ENCODE measurements around the gene ANKRD31.
"Not testable (repeated sequence)": the region's sequence is repeated elsewhere in the genome, so short reads cannot be mapped to it uniquely, and the experiment has no call there.

ANKRD31 gene

DNA sequence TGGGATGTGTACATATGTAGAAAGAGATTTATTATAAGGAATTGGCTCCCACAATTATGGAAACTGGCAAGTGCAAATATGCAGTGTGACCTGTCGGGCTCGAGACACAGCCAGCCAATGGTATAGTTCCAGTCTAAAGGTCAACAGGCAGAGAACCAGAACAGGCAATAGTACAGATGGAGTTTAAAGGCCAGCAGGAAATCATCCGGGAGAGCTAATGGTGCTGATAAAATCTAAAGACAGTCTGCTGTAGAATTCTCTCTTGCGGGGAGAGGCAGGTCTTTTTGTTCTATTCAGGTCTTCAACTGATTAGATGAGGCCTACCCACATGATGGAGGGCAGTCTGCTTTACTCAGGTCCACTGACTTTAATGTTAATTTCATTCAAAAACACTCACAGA, 21.8 kb downstream of the ANKRD31 start:
- no peak overlapping the region for H3K27ac ChIP-seq (ENCODE audit: low read depth, low read length)
- no peaks in the 10 kb centered on the region for H3K27me3 ChIP-seq (ENCODE audit: control insufficient read depth, insufficient read depth, low read length)
- H3K4me1 ChIP-seq (ENCODE audit: control insufficient read depth, insufficient read depth, low read length) = no peaks in the 10 kb centered on the region
- no peak overlapping the region for H3K9ac ChIP-seq (ENCODE audit: low read length)
- no peaks in the 10 kb centered on the region for H3K36me3 ChIP-seq (ENCODE audit: control insufficient read depth, insufficient read depth, low read length)
- no peak overlapping the region for H3K4me3 ChIP-seq (ENCODE audit: low read length)

DNA sequence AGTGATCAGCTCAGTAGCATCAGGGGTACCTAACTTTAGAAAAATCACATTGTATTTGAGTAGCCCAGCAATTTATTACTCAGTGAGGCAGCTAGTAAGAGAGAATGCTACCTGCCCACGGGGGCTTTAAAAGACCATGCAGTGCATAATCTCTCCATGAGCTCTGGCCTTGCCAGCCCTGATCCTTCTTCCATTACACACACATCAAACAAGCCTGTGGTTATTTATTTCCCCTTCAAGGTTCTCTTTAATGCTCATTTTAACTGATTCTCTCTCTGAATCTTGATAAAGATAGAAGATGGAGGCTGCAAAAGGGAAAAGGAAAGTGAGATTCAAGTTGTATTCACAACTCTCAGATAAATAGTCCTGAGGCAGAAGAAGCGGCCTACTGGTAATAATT, 22.3 kb downstream of the ANKRD31 start:
- H3K27me3 ChIP-seq (ENCODE audit: control insufficient read depth, insufficient read depth, low read length) = no peaks in the 10 kb centered on the region
- H3K27ac ChIP-seq (ENCODE audit: low read depth, low read length) = no peak overlapping the region
- no peak overlapping the region for H3K4me3 ChIP-seq (ENCODE audit: low read length)
- no peaks in the 10 kb centered on the region for H3K36me3 ChIP-seq (ENCODE audit: control insufficient read depth, insufficient read depth, low read length)
- H3K9ac ChIP-seq (ENCODE audit: low read length) = no peak overlapping the region
- no peaks in the 10 kb centered on the region for H3K4me1 ChIP-seq (ENCODE audit: control insufficient read depth, insufficient read depth, low read length)

DNA sequence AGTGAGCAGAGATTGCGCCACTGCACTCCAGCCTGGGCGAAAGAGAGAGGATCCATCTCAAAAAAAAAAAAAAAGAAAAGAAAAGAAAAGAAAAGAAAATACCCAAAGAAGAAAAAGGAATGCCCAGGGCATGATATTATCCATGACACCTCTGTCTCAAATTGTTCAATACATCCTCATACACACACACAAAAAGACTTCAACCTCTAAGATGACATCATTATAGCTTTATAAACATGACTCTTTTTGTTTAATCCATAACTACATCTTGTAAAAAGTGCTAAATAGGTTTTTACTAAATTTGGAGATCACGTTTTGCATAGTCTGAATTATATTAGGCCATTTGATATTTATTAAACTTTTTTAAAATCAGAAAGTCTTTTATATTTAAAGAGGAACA, 33.1 kb downstream of the ANKRD31 start:
- Histone ChIP-seq H3K4me3 (ENCODE audit: low read length) (no peak overlapping the region), H3K27me3 (ENCODE audit: control insufficient read depth, insufficient read depth, low read length) (no peaks in the 10 kb centered on the region), H3K27ac (ENCODE audit: low read depth, low read length) (no peak overlapping the region), H3K36me3 (ENCODE audit: control insufficient read depth, insufficient read depth, low read length) (no peaks in the 10 kb centered on the region), H3K9ac (ENCODE audit: low read length) (no peak overlapping the region), H3K4me1 (ENCODE audit: control insufficient read depth, insufficient read depth, low read length) (no peaks in the 10 kb centered on the region)

DNA sequence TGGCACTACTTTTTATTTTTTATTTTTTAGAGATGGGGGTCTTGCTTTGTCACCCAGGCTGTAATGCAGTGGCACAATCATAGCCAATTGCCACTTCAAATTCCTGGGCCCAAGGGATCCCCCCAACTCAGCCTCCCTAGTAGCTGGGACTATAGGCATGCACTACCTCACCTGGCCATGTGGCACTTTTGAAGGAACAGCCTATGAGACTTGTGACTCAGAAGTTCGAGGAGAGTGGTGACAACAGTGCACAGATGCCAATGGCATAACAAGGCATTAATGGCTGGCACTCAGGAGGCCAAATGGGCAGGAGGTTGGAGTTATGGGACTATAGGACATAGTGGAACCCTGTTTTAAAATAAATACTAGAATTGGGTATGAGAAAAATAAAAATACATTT, 33.7 kb downstream of the ANKRD31 start:
- Histone ChIP-seq H3K9ac (ENCODE audit: low read length) (no peak overlapping the region), H3K36me3 (ENCODE audit: control insufficient read depth, insufficient read depth, low read length) (no peaks in the 10 kb centered on the region), H3K27me3 (ENCODE audit: control insufficient read depth, insufficient read depth, low read length) (no peaks in the 10 kb centered on the region), H3K27ac (ENCODE audit: low read depth, low read length) (no peak overlapping the region), H3K4me3 (ENCODE audit: low read length) (no peak overlapping the region), H3K4me1 (ENCODE audit: control insufficient read depth, insufficient read depth, low read length) (no peaks in the 10 kb centered on the region)

DNA sequence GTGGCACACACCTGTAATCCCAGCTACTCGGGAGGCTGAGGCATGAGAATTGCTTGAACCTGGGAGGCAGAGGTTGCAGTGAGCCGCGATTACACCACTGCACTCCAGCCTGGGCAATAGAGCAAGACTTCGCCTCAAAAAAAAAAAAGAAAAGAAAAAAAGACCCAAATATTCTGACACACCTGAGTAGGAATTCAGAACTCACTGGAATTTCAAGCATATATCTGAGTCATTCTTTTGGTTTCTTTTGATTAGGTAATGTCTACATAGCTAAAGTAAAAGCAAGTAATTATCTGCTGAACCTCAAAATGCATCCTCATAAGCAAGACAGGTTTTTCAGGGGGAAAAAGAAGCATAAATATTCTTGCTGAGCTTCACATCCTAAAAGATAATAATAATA, 35.9 kb downstream of the ANKRD31 start:
- Histone ChIP-seq H3K4me1 (ENCODE audit: control insufficient read depth, insufficient read depth, low read length) (no peaks in the 10 kb centered on the region), H3K36me3 (ENCODE audit: control insufficient read depth, insufficient read depth, low read length) (no peaks in the 10 kb centered on the region), H3K4me3 (ENCODE audit: low read length) (no peak overlapping the region), H3K27ac (ENCODE audit: low read depth, low read length) (no peak overlapping the region), H3K27me3 (ENCODE audit: control insufficient read depth, insufficient read depth, low read length) (no peaks in the 10 kb centered on the region), H3K9ac (ENCODE audit: low read length) (no peak overlapping the region)

DNA sequence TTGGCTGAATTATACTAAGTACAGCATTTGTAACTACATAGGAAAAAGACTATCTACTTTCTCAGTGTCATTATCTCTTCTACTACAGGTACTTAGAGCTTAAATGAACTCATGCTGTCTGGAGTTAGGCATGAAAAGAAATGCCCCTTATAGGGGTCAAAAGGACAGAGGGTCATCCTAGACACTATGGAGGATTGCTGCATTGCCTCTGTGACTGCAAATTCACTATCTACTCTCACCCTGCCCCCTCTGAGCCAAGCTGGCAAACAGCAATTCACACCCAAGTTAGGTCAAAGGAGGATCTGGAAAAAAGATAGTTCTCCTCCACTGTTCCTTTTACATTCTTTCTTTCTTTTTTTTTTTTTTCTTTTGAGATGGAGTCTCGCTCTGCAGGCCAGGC, 36.7 kb downstream of the ANKRD31 start:
- H3K27me3 ChIP-seq (ENCODE audit: control insufficient read depth, insufficient read depth, low read length) = no peaks in the 10 kb centered on the region
- no peaks in the 10 kb centered on the region for H3K4me1 ChIP-seq (ENCODE audit: control insufficient read depth, insufficient read depth, low read length)
- no peak overlapping the region for H3K9ac ChIP-seq (ENCODE audit: low read length)
- no peak overlapping the region for H3K27ac ChIP-seq (ENCODE audit: low read depth, low read length)
- no peak overlapping the region for H3K4me3 ChIP-seq (ENCODE audit: low read length)
- no peaks in the 10 kb centered on the region for H3K36me3 ChIP-seq (ENCODE audit: control insufficient read depth, insufficient read depth, low read length)

DNA sequence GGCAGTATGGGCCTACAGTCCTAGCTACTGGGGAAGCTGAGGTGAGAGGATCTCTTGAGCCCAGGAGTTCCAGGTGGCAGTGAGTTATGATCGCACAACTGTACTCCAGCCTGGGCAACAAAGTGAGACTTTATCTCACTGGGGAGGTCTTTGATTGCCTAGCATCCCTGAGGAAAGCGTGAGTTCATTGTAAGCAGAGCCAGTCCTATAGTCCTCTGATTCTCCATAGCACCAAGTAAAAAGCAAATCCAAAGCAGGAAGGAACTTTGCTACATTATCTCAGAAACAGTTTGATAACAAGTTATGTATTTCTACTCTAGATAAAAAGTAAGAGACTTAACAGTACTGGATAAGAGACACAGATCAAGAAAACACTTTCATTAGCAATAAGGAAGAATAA, 37.6 kb downstream of the ANKRD31 start:
- Histone ChIP-seq H3K4me3 (ENCODE audit: low read length) (no peak overlapping the region), H3K9ac (ENCODE audit: low read length) (no peak overlapping the region), H3K4me1 (ENCODE audit: control insufficient read depth, insufficient read depth, low read length) (no peaks in the 10 kb centered on the region), H3K36me3 (ENCODE audit: control insufficient read depth, insufficient read depth, low read length) (no peaks in the 10 kb centered on the region), H3K27ac (ENCODE audit: low read depth, low read length) (no peak overlapping the region), H3K27me3 (ENCODE audit: control insufficient read depth, insufficient read depth, low read length) (no peaks in the 10 kb centered on the region)

DNA sequence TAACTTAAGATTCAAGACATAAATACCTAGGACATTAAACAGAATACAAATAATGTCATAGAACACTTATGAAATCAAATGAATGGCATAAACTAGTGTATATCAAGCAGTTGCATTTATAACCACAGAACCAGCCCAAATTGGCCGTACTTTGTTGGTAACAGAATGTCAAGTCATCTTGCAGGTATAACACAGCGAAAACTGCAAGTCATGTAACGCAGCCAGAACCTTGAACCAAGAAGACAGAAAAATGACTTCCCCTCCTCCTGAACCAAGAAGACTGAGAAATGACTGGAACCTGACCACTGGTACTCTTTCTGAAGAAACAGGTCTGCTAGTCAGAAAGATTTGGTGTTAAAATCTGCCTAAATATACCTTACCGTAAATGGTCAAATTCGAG, 38.9 kb downstream of the ANKRD31 start:
- H3K4me3 ChIP-seq (ENCODE audit: low read length) = no peak overlapping the region
- H3K36me3 ChIP-seq (ENCODE audit: control insufficient read depth, insufficient read depth, low read length) = no peaks in the 10 kb centered on the region
- no peaks in the 10 kb centered on the region for H3K27me3 ChIP-seq (ENCODE audit: control insufficient read depth, insufficient read depth, low read length)
- H3K27ac ChIP-seq (ENCODE audit: low read depth, low read length) = no peak overlapping the region
- H3K4me1 ChIP-seq (ENCODE audit: control insufficient read depth, insufficient read depth, low read length) = no peaks in the 10 kb centered on the region
- H3K9ac ChIP-seq (ENCODE audit: low read length) = no peak overlapping the region

DNA sequence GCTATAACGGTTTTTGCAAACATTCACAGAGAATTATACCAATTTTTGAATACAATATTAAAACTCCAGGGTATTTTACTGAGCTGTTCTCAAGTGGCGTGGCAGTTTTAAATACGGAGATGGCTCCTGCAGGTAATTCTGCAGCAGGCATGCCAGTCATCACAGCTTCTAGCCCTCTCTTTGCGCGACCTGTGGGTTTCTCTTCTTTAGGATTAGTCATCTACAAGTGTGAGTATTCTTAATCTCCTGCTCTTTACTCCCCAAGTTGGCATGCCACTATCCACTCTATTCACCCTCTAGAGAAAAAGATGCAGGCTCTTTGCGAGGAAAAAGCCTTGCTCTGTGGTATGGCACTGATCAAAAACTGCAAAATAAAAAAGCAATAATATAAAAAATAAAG, 43.9 kb downstream of the ANKRD31 start:
- Histone ChIP-seq H3K27ac (ENCODE audit: low read depth, low read length) (no peak overlapping the region), H3K4me3 (ENCODE audit: low read length) (no peak overlapping the region), H3K27me3 (ENCODE audit: control insufficient read depth, insufficient read depth, low read length) (no peaks in the 10 kb centered on the region), H3K4me1 (ENCODE audit: control insufficient read depth, insufficient read depth, low read length) (no peaks in the 10 kb centered on the region), H3K9ac (ENCODE audit: low read length) (no peak overlapping the region), H3K36me3 (ENCODE audit: control insufficient read depth, insufficient read depth, low read length) (no peaks in the 10 kb centered on the region)

DNA sequence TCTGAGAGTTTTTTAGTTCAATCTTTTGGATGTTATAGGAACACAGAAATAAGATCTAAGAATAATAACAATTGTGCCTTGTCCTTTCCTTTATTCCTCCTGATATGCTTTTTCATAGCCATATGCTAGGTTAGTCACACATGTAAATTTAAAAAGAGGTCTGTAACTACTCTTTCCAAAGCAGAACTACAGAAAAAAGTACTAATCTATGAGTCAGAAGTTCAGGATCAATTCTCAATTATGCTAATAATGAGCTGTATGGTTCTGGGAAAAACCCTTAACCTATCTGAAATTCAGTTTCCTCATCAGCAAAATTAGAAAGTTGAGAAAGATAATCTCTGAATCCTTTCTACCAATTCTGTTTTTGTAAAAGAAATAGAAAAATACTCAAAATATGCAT, 44.4 kb downstream of the ANKRD31 start:
- no peak overlapping the region for H3K27ac ChIP-seq (ENCODE audit: low read depth, low read length)
- H3K9ac ChIP-seq (ENCODE audit: low read length) = no peak overlapping the region
- H3K36me3 ChIP-seq (ENCODE audit: control insufficient read depth, insufficient read depth, low read length) = no peaks in the 10 kb centered on the region
- no peak overlapping the region for H3K4me3 ChIP-seq (ENCODE audit: low read length)
- H3K27me3 ChIP-seq (ENCODE audit: control insufficient read depth, insufficient read depth, low read length) = no peaks in the 10 kb centered on the region
- no peaks in the 10 kb centered on the region for H3K4me1 ChIP-seq (ENCODE audit: control insufficient read depth, insufficient read depth, low read length)

DNA sequence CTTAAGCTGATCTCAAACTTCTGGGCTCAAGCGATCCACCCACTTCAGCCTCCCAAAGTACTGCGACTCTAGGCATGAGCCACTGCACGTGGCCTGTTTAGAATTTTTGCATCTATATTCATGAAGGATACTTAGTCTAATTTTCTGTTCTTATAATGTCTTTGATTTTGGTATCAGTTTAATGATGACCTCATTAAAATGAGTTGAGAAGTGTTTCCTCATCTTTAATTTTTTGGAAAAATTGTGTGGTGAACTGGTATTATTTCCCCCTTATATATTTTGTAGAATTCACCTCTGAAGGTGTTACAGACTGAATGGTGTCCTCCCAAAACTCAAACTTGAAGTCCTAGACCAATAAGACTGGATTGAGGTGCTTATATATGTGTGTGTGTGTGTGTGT, 46.5 kb downstream of the ANKRD31 start:
- no peak overlapping the region for H3K27ac ChIP-seq (ENCODE audit: low read depth, low read length)
- H3K36me3 ChIP-seq (ENCODE audit: control insufficient read depth, insufficient read depth, low read length) = no peaks in the 10 kb centered on the region
- no peaks in the 10 kb centered on the region for H3K4me1 ChIP-seq (ENCODE audit: control insufficient read depth, insufficient read depth, low read length)
- H3K27me3 ChIP-seq (ENCODE audit: control insufficient read depth, insufficient read depth, low read length) = no peaks in the 10 kb centered on the region
- H3K9ac ChIP-seq (ENCODE audit: low read length) = no peak overlapping the region
- no peak overlapping the region for H3K4me3 ChIP-seq (ENCODE audit: low read length)

DNA sequence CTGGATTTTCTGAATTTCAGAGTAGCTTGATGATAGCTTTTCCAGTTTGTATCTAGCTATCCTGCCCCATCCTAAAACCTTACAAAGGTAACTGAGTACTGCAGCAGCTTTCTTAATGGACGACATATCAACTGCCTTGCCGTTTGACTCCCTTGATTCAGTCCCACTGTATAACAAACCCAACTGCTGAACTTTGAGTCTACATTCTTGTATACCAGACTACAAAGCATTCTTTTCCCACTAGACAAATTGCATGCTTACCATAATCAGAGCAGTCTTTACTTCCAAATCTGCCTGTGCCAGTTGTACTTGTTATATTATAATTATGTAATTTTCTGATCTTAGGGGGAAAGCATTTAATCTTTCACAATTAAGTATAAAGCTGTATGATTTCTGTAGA, 47.3 kb downstream of the ANKRD31 start:
- Histone ChIP-seq H3K4me1 (ENCODE audit: control insufficient read depth, insufficient read depth, low read length) (no peaks in the 10 kb centered on the region), H3K4me3 (ENCODE audit: low read length) (no peak overlapping the region), H3K27ac (ENCODE audit: low read depth, low read length) (no peak overlapping the region), H3K9ac (ENCODE audit: low read length) (no peak overlapping the region), H3K36me3 (ENCODE audit: control insufficient read depth, insufficient read depth, low read length) (no peaks in the 10 kb centered on the region), H3K27me3 (ENCODE audit: control insufficient read depth, insufficient read depth, low read length) (no peaks in the 10 kb centered on the region)

DNA sequence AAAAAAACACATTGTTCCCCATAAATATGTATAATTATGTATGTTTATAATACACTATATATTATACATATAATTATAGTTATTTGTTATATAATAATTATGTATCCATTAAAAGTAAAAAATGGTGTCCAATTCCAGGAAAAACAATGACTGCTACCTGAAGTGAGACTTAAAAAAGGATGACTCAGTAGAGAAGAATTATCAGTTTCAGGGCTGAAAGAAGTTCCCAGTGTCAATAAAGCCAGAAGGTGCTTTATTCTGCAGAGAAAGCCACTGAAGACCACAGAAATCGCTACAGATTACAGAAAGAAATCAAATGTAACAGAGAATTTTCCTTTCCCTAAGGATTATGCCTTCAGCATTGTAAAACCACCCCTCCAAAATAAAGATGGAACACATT, 50.9 kb downstream of the ANKRD31 start:
- H3K9ac ChIP-seq (ENCODE audit: low read length) = no peak overlapping the region
- H3K36me3 ChIP-seq (ENCODE audit: control insufficient read depth, insufficient read depth, low read length) = no peaks in the 10 kb centered on the region
- no peaks in the 10 kb centered on the region for H3K4me1 ChIP-seq (ENCODE audit: control insufficient read depth, insufficient read depth, low read length)
- no peaks in the 10 kb centered on the region for H3K27me3 ChIP-seq (ENCODE audit: control insufficient read depth, insufficient read depth, low read length)
- no peak overlapping the region for H3K4me3 ChIP-seq (ENCODE audit: low read length)
- no peak overlapping the region for H3K27ac ChIP-seq (ENCODE audit: low read depth, low read length)

DNA sequence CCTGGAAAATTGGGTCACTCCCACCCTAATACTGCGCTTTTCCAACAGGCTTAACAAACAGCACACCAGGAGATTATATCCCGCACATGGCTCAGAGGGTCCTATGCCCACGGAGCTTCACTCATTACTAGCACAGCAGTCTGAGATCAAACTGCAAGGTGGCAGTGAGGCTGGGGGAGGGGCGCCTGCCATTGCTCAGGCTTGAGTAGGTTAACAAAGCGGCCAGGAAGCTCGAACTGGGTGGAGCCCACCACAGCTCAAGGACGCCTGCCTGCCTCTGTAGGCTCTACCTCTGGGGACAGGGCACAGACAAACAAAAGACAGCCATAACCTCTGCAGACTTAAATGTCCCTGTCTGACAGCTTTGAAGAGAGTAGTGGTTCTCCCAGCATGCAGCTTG, 60.7 kb downstream of the ANKRD31 start:
- not testable (repeated sequence) for H3K36me3 ChIP-seq (ENCODE audit: control insufficient read depth, insufficient read depth, low read length); H3K4me1 ChIP-seq (ENCODE audit: control insufficient read depth, insufficient read depth, low read length); H3K4me3 ChIP-seq (ENCODE audit: low read length); H3K27me3 ChIP-seq (ENCODE audit: control insufficient read depth, insufficient read depth, low read length); H3K27ac ChIP-seq (ENCODE audit: low read depth, low read length); H3K9ac ChIP-seq (ENCODE audit: low read length)
